Measurements from ENCODE around the gene IFFO2.

Gene IFFO2

GRCh38 chr1:18877282-18877681, 79.2 kb downstream of the IFFO2 start:
- Histone ChIP-seq H3K4me1 (ENCODE audit: insufficient read depth, low read length, severe bottlenecking) (no peaks in the 10 kb centered on the region), H3K9ac (ENCODE audit: low read length) (no peak overlapping the region), H3K27ac (ENCODE audit: low read depth, low read length, poor library complexity, severe bottlenecking) (no peak overlapping the region), H3K9me3 (ENCODE audit: low read length) (no peaks in the 10 kb centered on the region), H3K79me2 (ENCODE audit: insufficient read depth, low read length) (no peaks in the 10 kb centered on the region), H3F3A (ENCODE audit: insufficient read depth, low read length) (no peaks in the 10 kb centered on the region), H4K20me1 (ENCODE audit: insufficient read depth, low read length) (no peaks in the 10 kb centered on the region), H3K4me3 (ENCODE audit: low read depth, low read length, poor library complexity, severe bottlenecking) (no peak overlapping the region), H2AFZ (ENCODE audit: low read length) (no peak overlapping the region), H3K4me2 (ENCODE audit: low read length) (no peak overlapping the region), H3K27me3 (ENCODE audit: insufficient read depth, low read length) (no peaks in the 10 kb centered on the region), H3K36me3 (ENCODE audit: insufficient read depth, low read length) (no peaks in the 10 kb centered on the region), H3K9me2 (ENCODE audit: low read depth, low read length) (no peaks in the 10 kb centered on the region)
- TF ChIP-seq EZH2 (IDR thresholded peaks at IDR 0.05; ENCODE audit: borderline replicate concordance, low read length) (no peak), CTCF (IDR thresholded peaks at IDR 0.05; ENCODE audit: low read length) (no peak)

GRCh38 chr1:18876210-18876609, 80.3 kb downstream of the IFFO2 start:
- H2AFZ ChIP-seq (ENCODE audit: low read length): no peak overlapping the region
- no peaks in the 10 kb centered on the region for H3K27me3 ChIP-seq (ENCODE audit: insufficient read depth, low read length)
- no peak overlapping the region for H3K4me3 ChIP-seq (ENCODE audit: low read depth, low read length, poor library complexity, severe bottlenecking)
- H3K9me3 ChIP-seq (ENCODE audit: low read length): no peaks in the 10 kb centered on the region
- H4K20me1 ChIP-seq (ENCODE audit: insufficient read depth, low read length): no peaks in the 10 kb centered on the region
- no peak overlapping the region for H3K4me2 ChIP-seq (ENCODE audit: low read length)
- H3K9me2 ChIP-seq (ENCODE audit: low read depth, low read length): no peaks in the 10 kb centered on the region
- no peak overlapping the region for H3K27ac ChIP-seq (ENCODE audit: low read depth, low read length, poor library complexity, severe bottlenecking)
- H3K9ac ChIP-seq (ENCODE audit: low read length): no peak overlapping the region
- no peaks in the 10 kb centered on the region for H3K36me3 ChIP-seq (ENCODE audit: insufficient read depth, low read length)
- H3K4me1 ChIP-seq (ENCODE audit: insufficient read depth, low read length, severe bottlenecking): no peaks in the 10 kb centered on the region
- TF ChIP-seq EZH2 (IDR thresholded peaks at IDR 0.05; ENCODE audit: borderline replicate concordance, low read length): no peak
- TF ChIP-seq CTCF (IDR thresholded peaks at IDR 0.05; ENCODE audit: low read length): no peak
- no peaks in the 10 kb centered on the region for H3K79me2 ChIP-seq (ENCODE audit: insufficient read depth, low read length)
- no peaks in the 10 kb centered on the region for H3F3A ChIP-seq (ENCODE audit: insufficient read depth, low read length)

GRCh38 chr1:18875796-18876128, 80.7 kb downstream of the IFFO2 start:
- Histone ChIP-seq H3K9ac (ENCODE audit: low read length) (no peak overlapping the region), H3K79me2 (ENCODE audit: insufficient read depth, low read length) (no peaks in the 10 kb centered on the region), H4K20me1 (ENCODE audit: insufficient read depth, low read length) (no peaks in the 10 kb centered on the region), H2AFZ (ENCODE audit: low read length) (no peak overlapping the region), H3K9me2 (ENCODE audit: low read depth, low read length) (no peaks in the 10 kb centered on the region), H3K27ac (ENCODE audit: low read depth, low read length, poor library complexity, severe bottlenecking) (no peak overlapping the region), H3K36me3 (ENCODE audit: insufficient read depth, low read length) (no peaks in the 10 kb centered on the region), H3K4me3 (ENCODE audit: low read depth, low read length, poor library complexity, severe bottlenecking) (no peak overlapping the region), H3F3A (ENCODE audit: insufficient read depth, low read length) (no peaks in the 10 kb centered on the region), H3K4me2 (ENCODE audit: low read length) (no peak overlapping the region), H3K9me3 (ENCODE audit: low read length) (no peaks in the 10 kb centered on the region), H3K4me1 (ENCODE audit: insufficient read depth, low read length, severe bottlenecking) (no peaks in the 10 kb centered on the region), H3K27me3 (ENCODE audit: insufficient read depth, low read length) (no peaks in the 10 kb centered on the region)
- TF ChIP-seq EZH2 (IDR thresholded peaks at IDR 0.05; ENCODE audit: borderline replicate concordance, low read length): no peak
- TF ChIP-seq CTCF (IDR thresholded peaks at IDR 0.05; ENCODE audit: low read length): no peak

Measured in OCI-LY1 (cell line).